Medulla oblongata (tissue), 1 donor: ENCODE results near the gene IDUA.

Experiments used
- DNase-seq: peaks from one replicate; pipeline ENCODE4 v3.0.0-alpha.2; 2015; ENCODE audit errors: extremely low spot score

IDUA gene

DNA sequence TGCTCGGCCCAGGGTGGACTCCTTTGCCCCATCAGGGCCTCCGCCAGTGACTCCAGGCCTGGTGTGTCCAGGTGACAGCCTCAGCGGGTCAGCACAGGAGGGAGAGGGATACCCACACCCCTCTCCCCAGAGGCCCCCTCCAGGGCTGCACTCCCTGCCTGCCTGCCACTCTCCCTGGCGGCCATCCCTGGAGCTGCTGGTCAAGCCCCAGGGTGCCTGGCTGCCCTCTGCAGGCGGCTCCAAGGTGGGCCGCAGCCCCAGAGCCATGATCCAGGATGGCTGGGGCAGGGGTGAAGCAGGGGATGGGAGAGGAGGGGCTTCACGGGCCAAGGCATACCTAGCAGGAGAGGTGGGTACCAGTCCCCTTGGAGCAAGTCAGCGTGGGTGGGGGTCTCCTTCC, 28.3 kb downstream of the IDUA start:
- peak; percentile 37 for DNase-seq

DNA sequence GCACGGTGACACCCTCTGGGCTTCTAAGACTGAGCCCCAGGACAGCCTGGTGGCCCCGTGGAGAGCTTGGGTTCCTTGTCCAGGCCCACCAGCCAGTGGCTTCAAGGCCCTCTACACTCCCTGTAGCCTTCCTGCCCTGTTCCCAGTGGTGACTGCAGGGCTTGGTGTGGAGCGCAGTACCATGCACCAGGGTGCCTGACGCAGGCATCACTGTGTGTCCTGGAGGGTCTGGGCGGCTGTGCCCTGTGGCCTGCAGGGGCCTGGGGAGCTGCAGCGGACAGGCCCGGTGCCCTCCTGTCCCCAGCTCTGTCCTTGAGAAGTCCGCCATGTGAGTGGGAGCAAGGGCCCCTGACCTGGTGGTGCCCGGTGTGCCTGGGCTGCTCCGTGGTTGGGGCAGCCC, 28.9 kb downstream of the IDUA start:
- DNase-seq, result no peak

DNA sequence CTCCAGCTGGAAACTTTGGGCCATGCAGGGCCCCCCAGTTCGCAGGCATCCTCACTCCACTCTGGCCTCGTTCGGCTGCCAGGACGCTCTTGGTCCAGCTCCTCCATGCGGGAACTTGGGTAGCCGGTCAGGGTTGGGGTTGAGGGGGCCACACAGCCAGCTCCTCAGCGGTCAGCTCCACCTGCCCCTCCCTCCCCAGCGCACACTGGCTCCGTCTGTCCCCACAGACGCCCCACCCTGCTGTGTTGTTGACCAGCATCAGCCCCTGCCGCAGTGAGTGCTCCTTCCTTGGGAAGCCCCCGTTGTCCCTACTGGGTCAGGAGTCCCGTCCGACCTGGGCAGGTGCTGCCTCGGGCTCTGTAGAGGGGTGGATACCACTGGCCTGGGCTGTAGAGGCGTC, 30.4 kb downstream of the IDUA start:
- DNase-seq, result no peak

DNA sequence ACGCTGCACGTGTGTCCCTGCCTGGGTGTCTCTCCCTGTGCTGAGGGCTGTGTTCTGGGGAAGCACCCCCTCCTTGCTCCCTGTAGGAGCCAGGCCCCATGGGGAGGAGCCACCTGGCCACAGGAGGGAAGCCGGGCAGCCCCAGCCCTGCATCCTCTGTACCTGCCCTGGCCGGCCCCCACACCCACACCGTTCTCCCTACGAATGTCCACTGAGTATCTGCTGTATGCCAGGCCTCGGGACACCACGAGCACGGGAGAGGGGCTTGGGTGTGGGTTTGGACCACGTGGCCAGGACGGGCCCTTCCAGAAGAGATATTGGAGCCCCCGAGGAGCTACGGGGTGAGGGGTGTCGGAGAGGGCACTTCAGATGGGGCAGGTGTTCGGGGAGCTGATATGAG, 30.9 kb downstream of the IDUA start:
- DNase-seq, result no peak

DNA sequence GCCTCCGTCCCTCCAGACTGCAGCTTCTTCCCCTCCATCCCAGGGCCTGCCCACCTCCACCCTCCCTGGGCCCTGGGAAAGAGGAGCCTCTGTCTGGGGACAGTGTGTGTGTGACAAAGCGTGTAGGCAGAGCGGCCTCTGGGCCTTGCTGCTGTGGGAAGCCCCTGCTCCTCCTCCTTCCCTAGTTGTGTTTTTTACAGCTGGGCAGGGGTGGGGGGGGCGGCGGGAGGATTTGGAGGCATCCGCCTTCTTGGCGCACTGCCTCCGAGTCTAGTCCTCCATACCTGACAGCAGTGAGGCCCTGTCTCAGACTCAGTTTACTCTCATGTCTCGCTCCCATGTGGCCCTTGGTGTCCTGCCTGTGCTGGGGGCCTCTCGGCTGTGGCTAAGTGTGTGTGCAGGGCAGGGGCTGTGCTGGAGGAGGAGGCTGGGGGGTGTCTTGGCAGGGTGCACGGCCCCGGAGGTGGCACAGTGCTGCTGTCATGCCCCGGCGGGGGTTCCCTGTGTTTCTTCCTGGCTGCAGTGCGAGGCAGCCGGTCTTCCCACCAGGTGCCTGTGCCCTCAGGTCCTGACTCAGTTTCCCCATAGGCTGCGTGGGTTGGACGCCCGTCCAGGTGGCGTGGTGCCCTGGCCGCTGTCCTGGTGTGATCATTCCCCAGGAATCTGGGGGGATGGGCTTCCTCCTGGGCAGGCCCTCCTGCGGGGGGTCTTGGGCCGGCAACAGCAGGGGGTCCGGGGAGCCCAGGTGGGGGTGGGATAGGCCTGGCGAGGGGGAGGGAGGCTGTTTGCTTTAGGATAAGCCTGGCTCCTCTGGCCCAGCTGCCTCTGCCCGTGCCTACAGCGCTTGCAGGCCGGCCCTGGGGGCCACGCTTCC, 31.5 kb downstream of the IDUA start:
- no peak for DNase-seq

DNA sequence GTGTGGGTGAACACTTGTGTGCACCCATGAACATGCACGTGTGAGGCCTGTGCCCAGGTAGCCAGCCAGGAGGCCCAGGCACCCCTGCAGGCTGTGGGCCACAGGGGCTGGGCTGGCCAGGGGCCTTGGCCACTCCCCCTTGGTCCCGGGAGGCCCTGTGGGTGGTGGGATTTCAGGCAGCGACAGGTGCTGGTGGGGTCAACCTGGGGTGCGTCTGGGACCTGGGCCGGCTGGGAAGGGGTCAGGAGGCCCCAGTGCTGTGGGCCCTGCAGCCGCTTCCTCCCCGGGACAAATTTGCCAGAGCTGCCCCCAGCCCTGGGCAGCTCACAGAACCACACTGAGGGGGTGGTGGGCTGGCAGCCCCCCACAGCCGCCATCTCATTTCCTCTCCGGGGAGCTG, 32.5 kb downstream of the IDUA start:
- no peak for DNase-seq

DNA sequence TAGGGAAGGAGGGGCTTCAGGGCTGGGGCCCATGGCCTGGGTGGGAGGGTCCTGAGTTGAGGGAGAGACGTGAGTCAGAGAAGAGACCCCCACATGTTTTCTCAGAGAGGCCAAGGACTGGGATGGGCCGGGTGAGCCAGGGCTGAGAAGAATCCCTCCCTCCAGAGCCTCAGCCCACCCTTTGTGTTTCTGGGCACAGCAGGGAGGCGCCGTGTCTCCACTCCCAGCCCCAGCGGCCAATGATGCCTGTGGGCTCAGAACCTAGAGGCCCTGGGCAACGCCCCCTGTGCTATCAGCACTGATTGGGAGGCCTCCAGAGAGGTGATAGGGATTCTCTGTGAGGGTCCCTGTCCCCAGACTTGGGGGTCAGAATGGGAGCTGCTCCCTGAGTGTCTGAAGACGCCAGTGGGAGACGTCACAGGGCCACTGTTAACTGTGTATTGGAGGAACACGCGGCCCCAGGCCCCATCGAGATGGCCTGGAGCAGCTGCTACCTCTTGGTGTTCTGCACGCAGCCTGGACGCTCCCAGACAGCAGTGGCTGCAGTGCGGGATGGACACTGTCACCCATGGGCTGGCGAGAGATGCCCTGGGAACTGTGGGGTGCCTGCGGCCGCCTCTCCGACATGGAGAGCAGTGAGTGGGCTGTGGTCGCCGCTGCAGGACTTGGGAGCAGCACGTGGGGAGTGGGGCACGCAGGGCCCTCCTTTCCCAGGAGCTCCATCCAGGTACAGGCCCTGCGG, 33.1 kb downstream of the IDUA start:
- no peak for DNase-seq

DNA sequence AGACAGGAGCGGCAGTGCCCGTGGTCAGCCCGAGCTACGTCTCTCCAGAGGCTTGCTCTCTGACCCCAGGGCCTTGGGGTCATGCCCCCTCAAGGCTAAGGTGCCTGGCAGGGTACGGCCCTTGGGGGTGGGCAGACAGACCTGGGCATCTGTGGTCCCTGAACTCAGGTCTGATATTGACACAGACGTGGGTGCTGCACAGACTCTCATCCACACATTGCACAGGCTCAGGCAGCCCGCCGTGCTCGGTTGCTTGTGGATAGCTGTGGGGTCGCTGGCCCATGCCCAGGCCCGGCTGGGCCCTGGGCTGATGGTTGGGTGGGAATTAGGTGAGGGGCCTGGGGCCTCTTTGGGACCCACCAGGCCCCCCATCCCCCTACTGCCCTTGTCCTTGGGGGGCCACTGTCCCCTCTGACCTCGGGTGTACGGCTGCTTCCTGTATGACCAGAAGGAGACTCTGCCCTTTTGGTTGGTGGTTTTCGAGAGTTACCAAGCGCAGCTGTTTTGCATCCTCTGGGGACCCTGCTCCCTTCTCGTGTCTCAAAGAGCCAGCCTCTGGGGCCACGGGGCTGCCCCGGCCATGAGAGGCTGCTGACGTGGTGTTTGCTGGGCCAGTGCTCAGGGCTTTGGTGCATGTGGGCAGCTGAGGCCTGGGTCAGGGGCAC, 34.7 kb downstream of the IDUA start:
- no peak for DNase-seq

DNA sequence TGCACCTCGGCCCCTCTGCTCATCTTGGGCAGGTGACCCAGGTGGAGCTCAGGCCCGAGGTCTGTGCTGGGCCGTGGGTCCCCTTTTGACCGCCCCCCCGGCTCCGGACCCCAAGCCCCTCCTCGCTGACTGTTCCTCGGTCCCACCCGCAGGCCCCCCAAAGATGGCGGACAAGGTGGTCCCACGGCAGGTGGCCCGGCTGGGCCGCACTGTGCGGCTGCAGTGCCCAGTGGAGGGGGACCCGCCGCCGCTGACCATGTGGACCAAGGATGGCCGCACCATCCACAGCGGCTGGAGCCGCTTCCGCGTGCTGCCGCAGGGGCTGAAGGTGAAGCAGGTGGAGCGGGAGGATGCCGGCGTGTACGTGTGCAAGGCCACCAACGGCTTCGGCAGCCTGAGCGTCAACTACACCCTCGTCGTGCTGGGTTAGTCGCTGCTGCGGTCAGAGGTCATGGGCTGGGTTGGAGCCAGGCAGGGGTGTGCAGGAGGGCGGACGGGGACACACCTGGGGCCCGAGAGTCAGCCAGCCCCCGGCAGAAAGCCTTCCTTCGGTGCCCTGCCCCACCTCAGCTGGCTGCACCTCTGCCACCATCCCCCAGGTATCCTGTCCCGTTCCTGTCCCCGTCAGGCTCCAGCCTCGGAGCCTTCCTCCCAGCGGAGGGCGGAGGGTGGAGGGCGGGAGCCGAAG, 35.4 kb downstream of the IDUA start:
- DNase-seq, result no peak

DNA sequence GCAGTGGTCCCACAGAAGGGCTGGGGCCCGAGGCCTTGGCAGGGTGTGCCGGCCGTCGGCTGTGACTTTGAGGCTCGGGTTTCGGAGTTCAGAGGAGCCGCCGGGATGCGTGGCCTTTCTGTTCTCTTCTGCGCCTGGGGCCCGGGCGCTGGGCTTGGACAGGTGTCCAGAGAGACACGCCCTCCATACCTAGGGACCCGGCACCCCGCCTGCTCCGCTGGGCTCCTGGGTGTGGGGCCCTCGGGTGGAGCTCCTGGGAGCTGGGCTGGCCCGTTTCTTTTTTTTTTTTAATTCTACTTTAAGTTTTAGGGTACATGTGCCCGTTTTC, 35.9 kb downstream of the IDUA start:
- DNase-seq, result no peak

DNA sequence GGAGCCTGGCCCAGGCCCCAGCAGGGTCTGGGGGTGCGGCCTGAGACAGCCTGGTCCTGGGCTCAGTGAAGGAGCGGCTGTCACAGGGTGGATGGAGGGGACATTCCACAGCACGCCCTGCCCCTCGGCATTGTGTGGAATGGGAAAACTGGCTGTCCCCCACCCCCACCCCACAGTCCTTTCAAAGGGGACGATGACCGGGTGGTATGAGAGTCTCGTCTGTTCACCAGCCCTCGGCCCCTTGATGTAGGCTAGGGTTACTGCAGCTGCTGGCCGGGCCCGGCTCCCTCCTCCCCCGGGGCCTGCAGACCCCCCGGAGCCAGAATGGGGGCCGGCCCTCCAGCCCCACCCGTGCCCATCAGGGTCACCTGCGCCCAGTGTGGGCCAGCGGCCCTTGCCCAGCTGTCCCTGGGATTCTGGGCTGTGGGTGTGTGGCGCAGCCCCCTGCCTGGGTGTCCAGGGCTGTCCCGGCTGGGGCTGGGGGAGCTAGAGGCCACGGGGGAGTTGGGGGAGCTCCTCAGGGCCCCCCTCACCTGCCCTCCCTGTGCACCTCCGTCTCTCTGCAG, 36.3 kb downstream of the IDUA start:
- DNase-seq, result no peak

DNA sequence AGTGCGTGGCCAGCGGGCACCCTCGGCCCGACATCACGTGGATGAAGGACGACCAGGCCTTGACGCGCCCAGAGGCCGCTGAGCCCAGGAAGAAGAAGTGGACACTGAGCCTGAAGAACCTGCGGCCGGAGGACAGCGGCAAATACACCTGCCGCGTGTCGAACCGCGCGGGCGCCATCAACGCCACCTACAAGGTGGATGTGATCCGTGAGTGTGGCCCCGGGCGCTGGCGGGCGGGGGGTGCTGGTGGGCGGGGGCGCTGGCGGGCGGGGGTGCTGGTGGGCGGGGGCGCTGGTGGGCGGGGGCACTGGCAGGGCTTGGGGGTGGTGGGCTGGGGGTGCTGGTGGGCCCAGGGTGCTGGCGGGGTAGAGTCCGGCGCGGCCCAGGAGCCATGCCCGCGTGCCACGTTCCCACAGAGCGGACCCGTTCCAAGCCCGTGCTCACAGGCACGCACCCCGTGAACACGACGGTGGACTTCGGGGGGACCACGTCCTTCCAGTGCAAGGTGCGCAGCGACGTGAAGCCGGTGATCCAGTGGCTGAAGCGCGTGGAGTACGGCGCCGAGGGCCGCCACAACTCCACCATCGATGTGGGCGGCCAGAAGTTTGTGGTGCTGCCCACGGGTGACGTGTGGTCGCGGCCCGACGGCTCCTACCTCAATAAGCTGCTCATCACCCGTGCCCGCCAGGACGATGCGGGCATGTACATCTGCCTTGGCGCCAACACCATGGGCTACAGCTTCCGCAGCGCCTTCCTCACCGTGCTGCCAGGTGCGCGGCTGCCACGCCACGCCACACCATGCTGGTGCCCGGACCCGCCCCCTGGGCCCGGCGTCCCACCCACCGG, 37.3 kb downstream of the IDUA start:
- no peak for DNase-seq

DNA sequence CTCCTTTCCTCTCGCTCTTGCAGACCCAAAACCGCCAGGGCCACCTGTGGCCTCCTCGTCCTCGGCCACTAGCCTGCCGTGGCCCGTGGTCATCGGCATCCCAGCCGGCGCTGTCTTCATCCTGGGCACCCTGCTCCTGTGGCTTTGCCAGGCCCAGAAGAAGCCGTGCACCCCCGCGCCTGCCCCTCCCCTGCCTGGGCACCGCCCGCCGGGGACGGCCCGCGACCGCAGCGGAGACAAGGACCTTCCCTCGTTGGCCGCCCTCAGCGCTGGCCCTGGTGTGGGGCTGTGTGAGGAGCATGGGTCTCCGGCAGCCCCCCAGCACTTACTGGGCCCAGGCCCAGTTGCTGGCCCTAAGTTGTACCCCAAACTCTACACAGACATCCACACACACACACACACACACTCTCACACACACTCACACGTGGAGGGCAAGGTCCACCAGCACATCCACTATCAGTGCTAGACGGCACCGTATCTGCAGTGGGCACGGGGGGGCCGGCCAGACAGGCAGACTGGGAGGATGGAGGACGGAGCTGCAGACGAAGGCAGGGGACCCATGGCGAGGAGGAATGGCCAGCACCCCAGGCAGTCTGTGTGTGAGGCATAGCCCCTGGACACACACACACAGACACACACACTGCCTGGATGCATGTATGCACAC, 38.2 kb downstream of the IDUA start:
- no peak for DNase-seq

DNA sequence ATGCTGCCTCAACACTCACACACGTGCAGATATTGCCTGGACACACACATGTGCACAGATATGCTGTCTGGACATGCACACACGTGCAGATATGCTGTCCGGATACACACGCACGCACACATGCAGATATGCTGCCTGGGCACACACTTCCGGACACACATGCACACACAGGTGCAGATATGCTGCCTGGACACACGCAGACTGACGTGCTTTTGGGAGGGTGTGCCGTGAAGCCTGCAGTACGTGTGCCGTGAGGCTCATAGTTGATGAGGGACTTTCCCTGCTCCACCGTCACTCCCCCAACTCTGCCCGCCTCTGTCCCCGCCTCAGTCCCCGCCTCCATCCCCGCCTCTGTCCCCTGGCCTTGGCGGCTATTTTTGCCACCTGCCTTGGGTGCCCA, 39.3 kb downstream of the IDUA start:
- DNase-seq, result no peak

DNA sequence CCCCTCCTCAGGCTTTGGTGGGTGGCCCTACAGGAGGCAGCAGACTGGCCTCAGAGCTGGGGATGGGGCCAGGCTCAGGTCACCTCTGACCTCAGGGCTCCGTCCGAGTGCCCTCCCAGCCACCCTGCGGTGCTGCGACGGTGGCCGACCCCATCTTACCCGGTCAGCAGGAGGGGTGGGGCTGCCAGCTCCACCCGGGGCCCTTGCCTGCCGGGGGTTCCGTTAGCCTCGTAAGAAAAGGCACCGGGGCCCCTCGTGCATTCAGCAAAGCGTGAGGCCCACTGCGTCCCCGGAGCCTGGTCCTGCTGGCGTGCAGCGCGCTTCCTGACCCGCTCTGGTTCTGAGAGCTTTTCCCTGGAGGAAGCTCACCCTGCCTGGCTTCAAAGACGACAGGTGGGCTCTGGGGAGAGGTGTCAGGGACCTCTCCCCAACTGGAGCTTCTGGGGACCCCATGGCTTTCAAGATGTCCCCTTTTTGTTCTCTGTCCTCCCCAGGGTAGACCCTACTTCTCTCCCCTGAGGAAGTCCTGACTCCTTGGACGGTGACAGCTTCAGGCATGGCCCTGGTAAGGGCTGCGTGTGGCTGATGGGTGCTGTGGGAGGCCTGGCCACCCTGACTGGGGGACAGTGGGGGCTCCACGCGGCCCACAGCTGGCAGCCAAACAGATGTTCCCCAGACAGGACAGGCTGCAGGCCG, 40.5 kb downstream of the IDUA start:
- DNase-seq, result no peak

DNA sequence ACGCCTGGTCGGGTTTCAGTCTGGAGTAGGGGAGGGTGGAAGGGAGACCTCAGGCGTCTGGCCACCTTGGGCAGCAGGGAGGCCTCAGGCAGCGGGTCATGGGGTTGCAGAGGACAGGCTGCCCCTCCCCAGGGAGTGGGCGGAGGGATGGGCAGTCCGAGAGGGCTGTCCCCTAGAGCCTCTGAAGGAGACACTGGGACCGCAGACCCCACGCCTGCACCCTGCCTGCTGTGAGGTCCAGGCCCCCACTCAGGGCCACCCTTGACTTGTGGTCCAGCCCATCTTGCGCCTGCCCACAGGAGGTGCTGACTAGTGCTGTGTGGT, 41.0 kb downstream of the IDUA start:
- no peak for DNase-seq

DNA sequence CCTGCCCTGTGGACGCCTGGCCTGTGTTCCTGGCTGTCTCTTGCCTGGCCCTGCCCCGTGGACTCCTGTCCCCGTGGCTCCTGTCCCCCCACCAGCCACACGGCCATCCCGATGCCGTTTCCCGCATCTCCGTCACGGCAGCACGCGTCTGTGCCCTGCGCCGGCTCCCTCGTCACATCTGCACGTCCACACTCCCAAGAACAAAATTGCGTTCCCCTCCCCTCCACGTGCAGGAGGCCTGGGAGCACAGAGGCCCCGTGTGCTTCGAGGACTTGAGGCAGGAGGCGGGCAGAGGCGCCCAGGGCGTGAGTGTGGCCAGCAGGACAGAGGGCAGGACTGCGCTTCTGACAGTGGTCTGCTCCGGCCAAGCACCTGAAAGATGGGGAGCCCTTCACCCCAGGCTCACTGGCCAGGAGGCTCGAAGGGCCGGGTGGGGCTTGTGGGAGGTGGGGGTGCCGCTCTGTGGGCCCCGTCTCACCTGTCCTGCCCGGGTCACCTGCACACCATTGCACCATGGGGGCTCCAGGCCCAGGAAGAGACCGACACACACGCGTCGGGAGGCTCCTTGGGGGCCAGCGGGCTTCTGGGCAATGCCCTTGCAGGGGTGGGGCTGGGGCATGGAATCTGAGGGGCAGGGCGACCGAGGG, 41.9 kb downstream of the IDUA start:
- no peak for DNase-seq

DNA sequence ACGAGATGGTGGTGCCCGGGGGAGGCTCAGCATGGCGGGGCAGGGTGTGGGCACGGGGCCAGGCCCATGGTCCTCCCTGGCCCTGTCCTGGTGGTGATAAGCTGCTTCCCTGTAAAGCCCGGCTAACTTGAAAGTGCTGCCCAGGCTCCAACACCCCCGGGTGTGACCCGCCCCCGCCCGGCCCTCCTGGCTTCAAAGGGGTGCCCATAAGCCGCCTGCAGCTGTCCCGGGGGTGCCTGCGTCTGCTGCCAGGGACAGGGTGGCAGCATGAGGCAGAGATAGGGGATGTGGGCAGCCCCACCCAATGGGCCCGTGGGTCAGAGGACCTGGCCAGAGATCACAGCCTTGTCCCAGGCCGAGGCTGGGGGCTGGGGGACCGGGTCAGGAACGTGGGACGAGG, 42.7 kb downstream of the IDUA start:
- no peak for DNase-seq

DNA sequence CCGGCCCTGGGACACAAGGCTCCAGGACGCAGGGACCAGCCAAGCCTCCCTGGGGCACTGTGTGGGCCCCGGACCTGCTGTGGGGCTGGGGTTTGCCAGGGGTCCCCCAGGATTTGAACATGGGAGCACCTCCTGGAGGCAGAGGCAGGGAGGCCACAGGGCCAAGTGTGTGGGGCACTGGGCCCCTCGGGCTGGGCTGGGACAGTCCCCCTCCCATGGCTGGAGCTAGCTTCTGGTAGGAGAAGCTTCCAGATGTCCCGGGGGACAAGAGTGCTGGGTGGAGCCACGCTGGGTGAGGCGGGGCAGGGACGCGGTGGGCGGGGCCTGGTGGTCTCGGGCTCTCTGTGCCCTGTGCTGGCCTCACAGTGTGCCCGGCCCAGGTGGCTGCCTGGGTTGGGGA, 43.2 kb downstream of the IDUA start:
- no peak for DNase-seq

DNA sequence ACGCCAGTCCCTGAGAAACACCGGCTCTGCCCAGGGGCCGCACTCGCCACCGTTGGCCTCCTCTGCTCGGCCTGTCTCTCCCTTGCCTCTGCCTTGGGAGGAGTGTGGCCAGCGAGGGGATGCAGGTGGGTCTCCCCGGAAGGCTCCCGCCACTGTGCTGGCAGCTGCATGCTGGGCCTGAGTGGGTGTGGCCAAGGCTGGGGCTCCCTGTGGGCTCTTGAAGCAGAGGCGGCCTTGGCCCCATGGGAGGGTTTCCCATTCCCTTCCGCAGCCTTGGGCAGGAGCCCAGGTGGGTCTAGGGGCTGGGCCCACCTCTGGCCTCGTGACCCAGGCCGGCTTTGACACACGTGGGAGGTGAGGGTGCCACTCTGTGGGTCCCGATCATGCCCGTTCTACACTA, 43.7 kb downstream of the IDUA start:
- no peak for DNase-seq
